Vagina (tissue), 2 donors: ENCODE data around the gene GLOD4. TPM values are rescaled to one million over a fixed set of nuclear protein-coding genes. Genes with fewer than 3 reads are reported as not detected.

Experiments used
- DNase-seq, 2 donors: peaks; one replicate each; pipeline ENCODE4 v3.0.0-alpha.2; 2017; ENCODE audit errors: extremely low spot score in 2 of 2
- H3K27ac ChIP-seq: fragments of 200-600 bp; sonication (generic); one replicate; pipeline ENCODE4 v1.5.1; 2019
- H3K27me3 ChIP-seq: fragments of 200-600 bp; sonication (generic); one replicate; pipeline ENCODE4 v1.5.1; 2019
- H3K36me3 ChIP-seq, 2 donors: fragments of 200-600 bp; sonication (generic); one replicate each; pipeline ENCODE4 v1.5.1; 2017 to 2019
- H3K4me1 ChIP-seq: fragments of 200-600 bp; sonication (generic); one replicate; pipeline ENCODE4 v1.5.1; 2019
- H3K4me3 ChIP-seq, 2 donors: fragments of 200-600 bp; sonication (generic); 1 replicate in 1 of 2; 2 replicates in 1 of 2; pipeline ENCODE4 v1.5.1; 2016 to 2019
- H3K9me3 ChIP-seq: fragments of 200-600 bp; sonication (generic); one replicate; pipeline ENCODE4 v1.5.1; 2019
- POLR2A ChIP-seq, 2 donors: fragments of 450-650 bp; IDR thresholded peaks; one replicate each; pipeline ENCODE4 v1.6.1; 2017; ENCODE audit warnings: antibody characterized with exemption in 2 of 2, mild to moderate bottlenecking in 2 of 2, moderate library complexity in 2 of 2
- POLR2AphosphoS5 ChIP-seq, 2 donors: sonication (generic); formaldehyde crosslinking; IDR thresholded peaks; one replicate each; pipeline ENCODE4 v1.9.0; 2017; ENCODE audit warnings: antibody characterized with exemption in 2 of 2, mild to moderate bottlenecking in 2 of 2, low read depth in 1 of 2; ENCODE audit not compliant: insufficient read depth in 1 of 2
- intact Hi-C: fragments of 100-400 bp; cut with DNase I; formaldehyde crosslinking; loops from one replicate; pipeline ENCODE4 v1.15.1; 2023
- total RNA-seq: library from RNA; depleted of rRNA; stranded (reverse); fragments of >200 nt; gene quantifications from one replicate; pipeline ENCODE4 v1.2.3, GENCODE V29; 2016
- TF ChIP-seq, protein P1 (sequence below), 3 experiments: fragments of 450-650 bp in 2 of 3; fragments of 200-600 bp in 1 of 3; sonication (generic) in 1 of 3; IDR thresholded peaks; one replicate each; pipeline ENCODE4 v1.5.1; 2017 to 2019; ENCODE audit warnings: antibody characterized with exemption in 3 of 3, mild to moderate bottlenecking in 2 of 3, moderate library complexity in 2 of 3

Gene GLOD4
- total RNA-seq, 1 donor from 2014 or later: 36.8 TPM

DNA sequence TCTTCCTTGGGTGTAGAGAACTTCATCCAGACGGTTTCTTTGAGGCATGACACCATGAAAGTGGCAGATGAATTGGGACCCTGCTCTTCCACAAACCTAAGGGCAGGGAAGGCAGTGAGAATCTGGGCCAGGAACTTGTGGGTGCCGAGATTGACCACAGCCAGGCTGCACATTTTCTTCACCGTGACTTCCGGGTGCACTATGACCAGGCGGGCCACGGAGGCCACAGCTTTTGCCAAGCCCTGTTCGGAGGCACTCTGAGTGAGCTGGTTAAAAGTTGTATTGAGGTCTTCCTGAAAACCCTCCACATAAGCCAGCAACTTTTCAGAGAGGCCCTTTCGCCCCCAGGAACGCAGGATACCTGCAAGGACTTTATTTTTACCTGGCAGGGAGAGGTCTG, 35.9 kb downstream of the GLOD4 start:
- H3K27ac ChIP-seq: no peak overlapping the region
- H3K4me3 ChIP-seq: no peak overlapping the region
- TF ChIP-seq POLR2AphosphoS5 (IDR thresholded peaks at IDR 0.05; ENCODE audit: insufficient read depth in 1 of 2, low read depth in 1 of 2) (no peak), POLR2A (IDR thresholded peaks at IDR 0.05) (no peak)
- TF ChIP-seq, protein P1, sequence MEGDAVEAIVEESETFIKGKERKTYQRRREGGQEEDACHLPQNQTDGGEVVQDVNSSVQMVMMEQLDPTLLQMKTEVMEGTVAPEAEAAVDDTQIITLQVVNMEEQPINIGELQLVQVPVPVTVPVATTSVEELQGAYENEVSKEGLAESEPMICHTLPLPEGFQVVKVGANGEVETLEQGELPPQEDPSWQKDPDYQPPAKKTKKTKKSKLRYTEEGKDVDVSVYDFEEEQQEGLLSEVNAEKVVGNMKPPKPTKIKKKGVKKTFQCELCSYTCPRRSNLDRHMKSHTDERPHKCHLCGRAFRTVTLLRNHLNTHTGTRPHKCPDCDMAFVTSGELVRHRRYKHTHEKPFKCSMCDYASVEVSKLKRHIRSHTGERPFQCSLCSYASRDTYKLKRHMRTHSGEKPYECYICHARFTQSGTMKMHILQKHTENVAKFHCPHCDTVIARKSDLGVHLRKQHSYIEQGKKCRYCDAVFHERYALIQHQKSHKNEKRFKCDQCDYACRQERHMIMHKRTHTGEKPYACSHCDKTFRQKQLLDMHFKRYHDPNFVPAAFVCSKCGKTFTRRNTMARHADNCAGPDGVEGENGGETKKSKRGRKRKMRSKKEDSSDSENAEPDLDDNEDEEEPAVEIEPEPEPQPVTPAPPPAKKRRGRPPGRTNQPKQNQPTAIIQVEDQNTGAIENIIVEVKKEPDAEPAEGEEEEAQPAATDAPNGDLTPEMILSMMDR (IDR thresholded peaks at IDR 0.05): no peak
- intact Hi-C loops: no loop called here
- no peaks in the 10 kb centered on the region for H3K27me3 ChIP-seq
- DNase-seq: no peak
- H3K4me1 ChIP-seq: peaks cover 17% of the 10 kb centered on the region
- H3K9me3 ChIP-seq: no peaks in the 10 kb centered on the region
- H3K36me3 ChIP-seq: peaks cover 0 to 49% of the 10 kb centered on the region in 2 donors

GRCh38 chr17:745406-745805, 36.7 kb downstream of the GLOD4 start:
- no peaks in the 10 kb centered on the region for H3K9me3 ChIP-seq
- DNase-seq: no peak
- peaks cover 0 to 55% of the 10 kb centered on the region in 2 donors for H3K36me3 ChIP-seq
- H3K4me1 ChIP-seq: peaks cover 9% of the 10 kb centered on the region
- H3K27me3 ChIP-seq: no peaks in the 10 kb centered on the region
- H3K4me3 ChIP-seq: no peak overlapping the region
- intact Hi-C loops: no loop called here
- no peak overlapping the region for H3K27ac ChIP-seq
- TF ChIP-seq POLR2A (IDR thresholded peaks at IDR 0.05) (no peak), POLR2AphosphoS5 (IDR thresholded peaks at IDR 0.05; ENCODE audit: insufficient read depth in 1 of 2, low read depth in 1 of 2) (no peak)
- TF ChIP-seq, protein P1 (IDR thresholded peaks at IDR 0.05): no peak

GRCh38 chr17:744937-745336, 37.1 kb downstream of the GLOD4 start:
- Histone ChIP-seq H3K27me3 (no peaks in the 10 kb centered on the region), H3K9me3 (no peaks in the 10 kb centered on the region), H3K4me3 (no peak overlapping the region), H3K4me1 (peaks cover 5% of the 10 kb centered on the region), H3K36me3 (peaks cover 0 to 55% of the 10 kb centered on the region in 2 donors), H3K27ac (no peak overlapping the region)
- intact Hi-C loops: no loop called here
- no peak for DNase-seq
- TF ChIP-seq, protein P1 (IDR thresholded peaks at IDR 0.05): no peak
- TF ChIP-seq POLR2A (IDR thresholded peaks at IDR 0.05): no peak

DNA sequence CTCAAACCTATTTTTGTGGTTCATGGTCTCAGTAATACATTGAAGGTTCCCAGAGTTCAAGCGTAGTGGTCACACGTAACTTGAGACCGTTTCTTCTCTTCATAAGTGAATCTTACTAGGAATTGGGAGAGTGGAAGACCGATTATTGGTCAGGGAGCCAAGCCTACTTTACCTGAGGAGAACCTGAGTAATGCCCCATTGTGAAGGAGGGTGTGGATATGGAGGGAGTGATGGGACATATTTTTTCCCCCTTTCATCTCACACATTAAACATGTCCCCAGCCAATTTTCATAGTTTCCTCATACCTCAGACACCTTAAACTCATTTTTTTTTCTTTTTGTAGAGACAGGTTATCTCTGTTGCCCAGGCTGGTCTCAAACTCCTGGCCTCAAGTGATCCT, 38.9 kb downstream of the GLOD4 start:
- Histone ChIP-seq H3K9me3 (no peaks in the 10 kb centered on the region), H3K27me3 (no peaks in the 10 kb centered on the region), H3K4me3 (no peak overlapping the region), H3K27ac (no peak overlapping the region), H3K36me3 (peaks cover 0 to 68% of the 10 kb centered on the region in 2 donors), H3K4me1 (no peaks in the 10 kb centered on the region)
- no peak for DNase-seq
- TF ChIP-seq, protein P1 (IDR thresholded peaks at IDR 0.05): no peak
- intact Hi-C loops: no loop called here

DNA sequence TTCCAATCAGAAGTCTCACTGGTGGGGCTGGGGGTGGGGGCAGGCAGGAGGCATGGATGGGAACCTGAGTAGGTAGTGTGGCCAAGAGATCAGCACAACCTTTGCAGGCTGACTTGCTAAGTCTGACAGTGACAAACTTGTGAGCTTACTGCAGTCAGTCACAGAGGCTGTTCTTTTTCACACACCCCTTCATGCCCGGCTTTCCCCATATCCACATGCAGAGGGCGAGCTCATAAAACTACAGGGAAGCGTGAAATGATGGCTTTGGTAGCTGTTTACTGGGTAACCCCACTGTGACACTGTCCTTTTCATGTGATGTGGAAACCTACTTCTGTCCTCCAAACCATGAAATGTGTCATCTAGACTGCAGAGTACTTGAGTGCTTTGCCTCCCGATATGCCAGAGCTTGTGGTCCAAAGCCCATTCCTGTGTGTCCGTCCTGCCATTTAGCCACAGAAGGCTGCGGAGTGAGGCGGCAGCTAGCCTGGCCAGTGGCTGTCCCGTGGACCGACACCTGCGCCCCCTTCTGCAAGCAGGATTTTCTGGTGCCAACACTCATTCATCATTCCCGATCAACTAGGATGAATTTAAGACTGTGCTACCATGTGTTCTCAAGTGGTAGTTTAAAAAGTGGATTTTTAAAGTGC, 39.8 kb downstream of the GLOD4 start:
- H3K9me3 ChIP-seq: no peaks in the 10 kb centered on the region
- H3K36me3 ChIP-seq: peaks cover 0 to 64% of the 10 kb centered on the region in 2 donors

More for the DNA sequence above, 39.8 kb downstream of the GLOD4 start:
- intact Hi-C loops: no loop called here
- TF ChIP-seq, protein P1 (IDR thresholded peaks at IDR 0.05): no peak
- no peak for TF ChIP-seq POLR2AphosphoS5 (IDR thresholded peaks at IDR 0.05; ENCODE audit: insufficient read depth in 1 of 2, low read depth in 1 of 2)
- no peak for TF ChIP-seq POLR2A (IDR thresholded peaks at IDR 0.05)
- Histone ChIP-seq H3K4me3 (no peak overlapping the region), H3K27me3 (no peaks in the 10 kb centered on the region), H3K27ac (no peak overlapping the region), H3K4me1 (no peaks in the 10 kb centered on the region)
- DNase-seq: no peak
